ENCODE data around the gene NCOR1. TPM values are rescaled to one million over a fixed set of nuclear protein-coding genes. Genes with fewer than 3 reads are reported as not detected.
"Not testable (repeated sequence)": the region's sequence is repeated elsewhere in the genome, so short reads cannot be mapped to it uniquely, and the experiment has no call there.

NCOR1 gene
- total and polyA plus RNA-seq, 9 of the 15 experiments (the other 6 are each of a cell fraction or from before 2014, with no cell fraction given): 20.2 to 66.5 (median 50.9) TPM

- H4K20me1 ChIP-seq (replicated peaks; ENCODE audit: control insufficient read depth, insufficient read depth, low read length); H3K4me1 ChIP-seq (replicated peaks in 1 of 2; ENCODE audit: control insufficient read depth in 2 of 2, insufficient read depth in 2 of 2, low read length in 2 of 2); H3K9me1 ChIP-seq (ENCODE audit: control insufficient read depth, insufficient read depth, low read length); BruUV-seq (replicated peaks); POLR2A ChIA-PET; in situ Hi-C loops (cut with MboI); CTCF ChIA-PET (ENCODE audit: low intra/inter-chr PET ratio); intact Hi-C loops (cut with micrococcal nuclease); H3K27me3 ChIP-seq (ENCODE audit: control insufficient read depth in 2 of 2, insufficient read depth in 2 of 2, low read length in 2 of 2); H3K9me3 ChIP-seq (replicated peaks; ENCODE audit: control insufficient read depth, insufficient read depth, low read depth, low read length); FAIRE-seq; H2AFZ ChIP-seq (ENCODE audit: low read depth, low read length); ATAC-seq; H3K79me2 ChIP-seq (ENCODE audit: control insufficient read depth, insufficient read depth, low read length); H3K4me2 ChIP-seq (ENCODE audit: insufficient read depth, low read length); DNase-seq (ENCODE audit: extremely low read depth in 1 of 4, low spot score in 3 of 4); H3K27ac ChIP-seq (ENCODE audit: extremely low read depth, low read depth, low read length); H3K4me3 ChIP-seq; H3K9ac ChIP-seq (ENCODE audit: insufficient read depth in 1 of 2, low read depth in 2 of 2, low read length in 2 of 2): not testable (repeated sequence)
- 93% methylated on average over 3 of the region's 3 CpGs for WGBS (ENCODE audit: insufficient coverage, low coverage, missing lambda C conversion rate)
- TF ChIP-seq ZFP36 (IDR thresholded peaks at IDR 0.05; ENCODE audit: low read depth, low read length, partially characterized antibody) (peak; percentile 76), TRIM28 (IDR thresholded peaks at IDR 0.05) (peak; percentile 41; the same call in 1 of the 2 replicates), CEBPZ (IDR thresholded peaks at IDR 0.05; ENCODE audit: borderline replicate concordance, low read depth, low read length) (0 out of 2 replicates have a peak, but pooled peaks have one; percentile 34)
- H3K36me3 ChIP-seq (ENCODE audit: control insufficient read depth, insufficient read depth, low read length): peaks cover 53% of the 10 kb centered on the region
Observed at GRCh38 chr17:16115077-16115698, 100.1 kb downstream of the NCOR1 start.
